ENCODE data around the gene TNPO3.

The TNPO3 gene

DNA sequence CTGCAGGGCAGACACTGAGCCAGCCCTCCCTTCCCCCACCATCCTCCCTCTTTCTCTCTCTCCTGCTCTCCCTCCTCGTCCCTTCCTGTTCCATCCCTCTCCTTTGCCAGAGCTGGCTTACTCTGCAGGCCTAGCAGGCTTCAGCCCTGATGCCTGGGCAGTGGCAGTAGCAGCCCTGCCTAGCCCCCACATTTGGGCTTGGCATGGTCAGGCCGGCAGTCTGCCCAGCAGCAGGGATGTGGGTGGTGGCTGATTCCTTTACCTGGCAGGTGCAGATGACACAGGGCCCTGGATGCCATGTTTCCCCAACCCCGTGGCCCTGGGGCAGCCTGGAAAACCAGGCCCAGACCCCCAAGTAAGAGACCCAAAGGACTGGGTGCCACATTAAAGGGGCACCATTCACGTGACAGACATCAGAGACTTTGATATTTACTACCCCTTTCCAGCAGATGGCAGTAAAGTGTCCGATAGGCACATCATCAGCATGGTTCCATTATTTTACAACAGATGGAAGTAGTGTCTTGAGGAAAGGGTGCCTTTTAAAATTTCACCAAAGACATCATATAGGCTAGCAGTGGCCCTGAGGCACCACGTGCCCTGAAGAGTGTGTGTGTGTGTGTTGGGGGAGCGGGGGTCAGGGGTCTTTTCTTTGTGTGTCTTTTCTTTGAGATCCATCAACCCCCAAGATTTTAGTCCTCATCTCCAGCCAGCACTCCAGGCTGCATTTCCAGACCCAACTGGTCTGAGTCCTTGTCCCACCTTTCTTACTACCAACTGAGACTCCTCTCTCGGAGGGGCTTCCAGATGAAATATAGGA, 150.3 kb downstream of the TNPO3 start:
- no peak for DNase-seq

Measured in left hindlimb (tissue), 1 donor.